GM18909 (cell line): ENCODE data around the gene UBTFL1.
"Not testable (repeated sequence)": the region's sequence is repeated elsewhere in the genome, so short reads cannot be mapped to it uniquely, and the experiment has no call there.

Experiments used
- ATAC-seq: cut with Tn5 transposase; IDR thresholded peaks from one replicate; pipeline ENCODE4 v1.9.1; 2021; ENCODE audit warnings: mild to moderate bottlenecking; ENCODE audit not compliant: unreplicated experiment, poor library complexity

UBTFL1 gene, protein sequence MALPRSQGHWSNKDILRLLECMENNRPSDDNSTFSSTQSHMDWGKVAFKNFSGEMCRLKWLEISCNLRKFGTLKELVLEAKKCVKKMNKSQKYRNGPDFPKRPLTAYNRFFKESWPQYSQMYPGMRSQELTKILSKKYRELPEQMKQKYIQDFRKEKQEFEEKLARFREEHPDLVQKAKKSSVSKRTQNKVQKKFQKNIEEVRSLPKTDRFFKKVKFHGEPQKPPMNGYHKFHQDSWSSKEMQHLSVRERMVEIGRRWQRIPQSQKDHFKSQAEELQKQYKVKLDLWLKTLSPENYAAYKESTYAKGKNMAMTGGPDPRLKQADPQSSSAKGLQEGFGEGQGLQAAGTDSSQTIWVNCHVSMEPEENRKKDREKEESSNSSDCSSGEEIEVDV

DNA sequence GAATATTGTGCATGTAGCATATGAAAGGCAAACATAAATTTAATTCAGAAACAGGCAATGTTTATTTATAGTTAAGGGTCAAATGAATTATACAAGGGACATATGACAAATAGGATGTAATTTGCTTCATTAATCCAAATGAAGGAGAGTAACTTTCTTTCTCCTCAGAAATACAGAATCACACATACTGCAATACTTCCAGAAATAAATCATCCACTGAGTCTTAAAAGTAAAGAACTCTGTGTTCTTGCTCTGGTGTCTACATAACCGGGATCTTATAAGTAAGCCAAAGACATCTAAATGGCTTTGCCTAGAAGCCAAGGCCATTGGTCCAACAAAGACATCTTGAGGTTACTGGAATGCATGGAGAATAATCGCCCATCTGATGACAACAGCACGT, at the start of gene UBTFL1:
UBTFL1 (plus strand) TSS at position 301 of the 400 bp plus-strand sequence; CDS start at position 301, 0 bp downstream.
- not testable (repeated sequence) for ATAC-seq

DNA sequence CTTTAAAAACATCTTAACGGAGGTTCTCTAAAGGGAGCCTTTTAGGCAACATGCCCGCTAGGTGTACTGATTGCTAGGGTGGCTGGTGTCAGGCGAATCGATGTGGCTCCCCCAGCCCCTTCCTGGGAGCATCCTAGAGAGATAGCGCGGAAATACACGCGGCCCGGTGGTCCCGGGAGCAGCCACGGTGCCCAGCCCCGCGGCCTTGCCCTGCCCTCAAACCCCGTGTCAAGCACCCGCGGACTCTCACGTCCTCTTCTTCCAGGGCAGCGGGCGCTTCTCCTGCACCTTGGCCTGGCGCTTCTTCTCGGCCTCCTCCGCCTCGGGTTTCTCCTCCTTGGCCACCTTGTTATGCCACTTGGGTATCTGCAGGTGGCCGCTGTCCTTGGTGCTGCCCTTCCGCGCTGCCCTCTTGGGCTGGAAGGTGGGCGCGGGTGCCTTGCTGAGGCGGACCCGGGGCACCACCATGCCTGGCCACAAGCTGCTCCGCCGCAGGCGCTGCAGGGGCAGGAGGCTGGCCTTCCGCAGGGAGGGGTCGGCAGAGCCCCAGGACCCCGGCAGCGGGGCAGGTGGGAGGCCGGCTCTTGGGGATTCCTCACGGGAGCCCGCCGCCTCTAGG, 34.0 kb upstream of the UBTFL1 start:
- not testable (repeated sequence) for ATAC-seq

DNA sequence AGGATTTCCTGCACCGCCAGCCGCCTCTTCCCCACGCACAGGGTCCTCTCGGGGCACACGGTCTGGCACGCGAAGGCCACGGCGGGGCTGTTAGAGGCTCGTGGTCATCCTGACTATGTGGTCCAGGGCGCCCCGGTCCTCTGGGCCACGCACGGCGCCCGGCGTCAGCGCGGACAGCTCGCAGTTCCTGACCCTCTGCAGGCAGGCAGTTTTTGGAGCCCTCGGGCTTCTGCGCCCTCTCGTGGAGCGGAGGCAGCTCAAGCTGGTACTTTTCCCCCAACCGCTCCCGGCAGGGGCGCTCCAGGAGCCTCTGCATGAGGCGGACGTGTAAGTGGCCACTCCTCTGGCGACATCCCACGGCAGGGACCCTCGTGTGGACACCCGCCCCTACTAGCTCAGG, 33.4 kb upstream of the UBTFL1 start:
- not testable (repeated sequence) for ATAC-seq

DNA sequence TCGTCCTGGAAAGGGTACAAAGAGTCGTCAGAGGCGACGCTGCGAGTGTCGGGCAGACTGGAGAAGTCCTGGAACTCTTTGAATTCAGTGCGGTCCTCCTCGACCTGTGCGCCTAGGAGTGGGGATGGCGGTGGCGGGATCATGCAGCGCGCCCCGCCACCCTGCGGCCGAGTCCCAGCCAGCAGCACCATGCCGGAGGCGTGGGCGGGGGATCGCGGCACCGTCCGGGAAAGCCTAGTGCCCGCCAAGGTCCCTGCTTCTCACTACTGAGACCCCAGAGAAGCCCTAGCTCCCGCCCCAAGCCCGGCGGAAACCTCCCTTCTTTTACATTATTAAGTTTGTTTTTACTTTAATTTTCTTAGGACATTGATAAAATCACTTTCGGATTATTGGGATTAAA, 32.2 kb upstream of the UBTFL1 start:
- not testable (repeated sequence) for ATAC-seq

GRCh38 chr11:90088731-90089130, 3.0 kb downstream of the UBTFL1 start:
- not testable (repeated sequence) for ATAC-seq

- ATAC-seq: not testable (repeated sequence)
Measured at GRCh38 chr11:90095230-90095924, 9.6 kb downstream of the UBTFL1 start.

GRCh38 chr11:90098261-90098660, 12.5 kb downstream of the UBTFL1 start:
- not testable (repeated sequence) for ATAC-seq

GRCh38 chr11:90100431-90100830, 14.7 kb downstream of the UBTFL1 start:
- no peak for ATAC-seq

- no peak for ATAC-seq
Measured at GRCh38 chr11:90113541-90113940, 27.8 kb downstream of the UBTFL1 start.

DNA sequence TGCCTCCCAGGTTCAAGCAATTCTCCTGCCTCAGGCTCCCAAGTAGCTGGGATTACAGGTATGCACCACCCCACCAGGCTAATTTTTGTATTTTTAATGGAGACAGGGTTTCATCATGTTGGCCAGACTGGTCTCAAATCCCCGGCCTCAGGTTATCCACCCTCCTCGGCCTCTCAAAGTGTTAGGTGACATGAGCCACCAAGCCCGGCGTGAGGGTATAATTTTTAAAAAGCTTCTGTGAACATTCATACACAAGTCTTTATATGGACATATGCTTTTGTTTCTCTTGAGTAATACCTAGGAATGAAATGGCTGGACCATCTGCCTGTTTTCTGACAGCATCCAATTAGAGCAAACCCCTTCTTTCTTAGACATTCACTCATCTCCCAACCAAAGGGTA, 34.4 kb downstream of the UBTFL1 start:
- no peak for ATAC-seq

- no peak for ATAC-seq
Measured at GRCh38 chr11:90124371-90124770, 38.6 kb downstream of the UBTFL1 start.

DNA sequence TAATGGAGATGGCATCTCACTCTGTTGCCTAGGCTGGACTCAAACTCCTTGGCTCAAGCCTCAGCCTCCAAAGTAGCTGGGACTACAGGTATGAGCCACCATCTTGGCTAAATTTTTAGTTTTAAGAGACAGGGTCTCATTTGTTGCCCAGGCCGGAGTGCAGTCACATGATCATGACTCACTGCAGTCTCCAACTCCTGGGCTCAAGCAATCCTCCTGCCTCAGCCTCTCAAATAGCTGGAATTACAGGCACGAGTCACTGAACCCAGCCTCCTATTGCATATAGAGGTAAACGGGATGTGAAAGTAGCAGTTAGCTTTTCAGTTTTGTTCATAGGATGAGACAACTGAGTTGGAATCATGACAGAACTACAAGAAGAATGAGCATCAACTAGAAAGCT, 39.2 kb downstream of the UBTFL1 start:
- no peak for ATAC-seq

DNA sequence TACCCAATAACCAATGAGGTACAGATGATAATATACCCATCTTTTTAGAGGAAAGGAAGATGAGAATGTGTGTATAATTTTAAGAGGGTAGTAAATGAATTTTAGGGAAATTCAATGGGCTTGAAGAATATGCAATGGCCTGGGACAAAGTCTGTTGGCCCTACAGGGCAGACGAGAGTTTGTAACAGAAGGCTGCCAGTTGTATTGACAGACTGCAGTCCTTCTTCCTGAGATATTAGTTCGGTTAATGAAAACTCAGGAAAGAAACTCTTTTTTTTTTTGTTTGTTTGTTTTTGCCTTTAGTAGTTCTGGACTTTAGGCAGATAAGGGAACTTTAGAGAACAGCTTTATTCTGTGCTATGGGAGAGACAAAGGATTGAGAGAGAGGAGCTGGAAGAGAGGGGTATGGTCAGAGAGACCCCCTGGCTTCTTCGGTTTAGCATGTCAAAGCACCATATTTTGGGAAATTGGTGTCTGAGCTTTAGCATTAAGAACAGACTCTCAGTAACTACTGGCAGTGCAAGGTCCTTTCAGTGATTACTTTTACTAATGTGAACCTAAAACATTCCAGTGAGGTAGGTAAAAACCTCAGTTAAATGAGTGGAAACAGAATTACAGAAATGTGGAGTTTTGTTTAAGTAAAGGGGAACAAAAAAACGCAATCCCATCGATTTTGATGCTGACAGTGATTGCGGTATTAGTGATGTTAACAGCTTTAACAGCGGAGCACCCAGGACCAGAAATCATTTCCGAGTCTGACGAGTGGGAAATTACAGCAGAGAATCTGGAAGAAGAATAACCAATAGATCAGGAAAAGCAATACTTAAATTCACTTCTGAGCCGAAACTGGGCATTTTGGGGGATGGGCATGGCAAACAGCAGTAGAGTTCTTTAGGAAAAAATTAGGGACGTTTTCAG, 48.1 kb downstream of the UBTFL1 start:
- ATAC-seq: no peak

DNA sequence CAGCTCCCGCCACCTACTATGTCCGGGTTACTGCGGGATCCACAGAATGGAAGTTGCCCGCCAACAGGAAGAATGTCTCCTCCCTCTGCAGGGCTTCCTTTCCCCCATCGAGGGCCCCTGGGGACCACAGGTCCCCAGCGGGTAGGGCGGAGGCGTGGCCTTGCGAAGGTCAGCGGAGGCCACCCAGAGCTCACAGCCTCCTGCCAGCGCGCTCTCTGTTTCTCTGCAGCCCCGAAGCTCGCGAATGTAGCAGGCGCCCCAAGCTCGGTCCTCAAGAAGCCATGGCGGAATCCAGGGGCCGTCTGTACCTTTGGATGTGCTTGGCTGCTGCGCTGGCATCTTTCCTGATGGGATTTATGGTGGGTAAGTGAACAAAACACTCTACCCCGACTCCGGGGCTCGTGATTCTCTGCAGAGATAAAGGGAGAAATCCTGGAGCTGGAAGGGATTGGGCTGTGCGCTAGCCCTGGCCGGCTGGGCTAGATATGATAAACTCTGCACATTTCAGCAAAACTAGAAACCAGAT, 48.8 kb downstream of the UBTFL1 start, which contains the start of gene NAALAD2:
NAALAD2 (plus strand) TSS at position 186 of the 526 bp plus-strand sequence; CDS start at position 282, 96 bp downstream.
- peak; percentile 92 for ATAC-seq

DNA sequence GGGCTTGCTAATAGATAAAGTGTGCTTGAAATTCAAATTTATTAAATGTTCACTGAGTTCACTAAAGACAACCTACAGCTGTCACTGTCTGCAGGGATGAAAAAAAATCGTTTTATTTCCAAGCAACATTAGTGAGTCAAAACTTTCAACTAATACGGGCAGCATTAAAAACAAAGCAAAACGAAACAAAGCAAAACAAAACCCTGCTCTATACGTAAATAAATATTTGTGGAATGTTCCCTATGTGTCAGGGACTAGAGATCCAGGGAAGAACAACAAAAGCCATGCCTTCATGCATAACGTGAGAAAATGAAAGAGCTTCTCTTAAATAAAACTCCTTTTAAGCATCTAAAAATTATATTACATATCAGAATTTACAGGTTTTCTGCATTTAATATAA, 49.3 kb downstream of the UBTFL1 start:
- no peak for ATAC-seq
